ENCODE results near the gene F10. TPM values are rescaled to one million over a fixed set of nuclear protein-coding genes. Genes with fewer than 3 reads are reported as not detected.

F10 gene
- total RNA-seq, 2 experiments from 2014 or later = not detected

GRCh38 chr13:113148940-113149503 lies 26.4 kb downstream of the F10 start:
- H3K4me1 Mint-ChIP-seq = peaks cover 12% of the 10 kb centered on the region
- H3K4me3 Mint-ChIP-seq = no peak overlapping the region
- no peak overlapping the region for H3K27ac Mint-ChIP-seq
- H3K9me3 Mint-ChIP-seq = no peaks in the 10 kb centered on the region
- H3K36me3 Mint-ChIP-seq = peaks cover 3% of the 10 kb centered on the region
- DNase-seq (no peak), ATAC-seq (ENCODE audit: low read depth) (no peak)
- peaks cover 24% of the 10 kb centered on the region for H3K27me3 Mint-ChIP-seq
- POLR2A ChIA-PET = no interaction called here

DNA sequence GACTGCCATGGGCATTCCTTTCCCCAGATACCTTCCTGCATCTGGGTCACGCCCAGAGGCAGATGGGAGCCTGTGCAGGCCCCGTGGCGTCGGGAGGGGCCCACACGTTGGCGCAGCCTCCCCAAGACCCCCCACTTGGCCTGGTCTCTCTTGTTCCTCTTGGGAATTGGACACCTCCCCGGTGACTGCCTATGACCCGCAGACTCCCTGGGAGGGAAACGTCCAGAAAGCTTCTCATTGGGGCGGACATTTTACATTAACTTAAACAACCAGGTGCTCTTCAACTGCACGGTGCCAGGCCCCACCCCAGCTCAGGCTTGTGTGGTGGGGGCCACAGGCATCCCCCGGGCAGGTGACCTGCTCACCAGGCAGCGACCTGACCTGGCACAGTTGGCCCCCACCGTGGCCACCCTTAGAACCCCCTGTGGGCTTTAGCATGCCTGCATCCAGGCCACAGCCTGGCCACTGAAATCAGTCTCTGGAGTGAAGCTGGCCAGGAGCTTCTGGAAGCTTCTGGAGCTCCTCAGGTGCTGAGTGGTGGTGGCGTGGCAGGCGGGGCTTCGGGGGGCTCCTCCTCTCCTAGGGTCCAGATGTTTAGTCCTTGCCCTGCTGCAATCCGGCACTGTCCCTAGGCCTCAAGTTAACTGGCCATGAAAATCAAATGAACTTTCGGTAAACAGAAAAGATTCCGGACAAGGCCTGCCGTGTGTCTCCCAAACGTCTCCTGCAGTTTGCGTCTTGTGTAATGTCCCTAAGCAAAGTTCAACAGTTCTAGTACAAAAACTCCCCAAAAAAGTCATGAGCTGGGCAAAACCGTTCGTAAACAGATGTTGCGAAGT lies 27.3 kb downstream of the F10 start:
- no peak overlapping the region for H3K27ac Mint-ChIP-seq
- peaks cover 3% of the 10 kb centered on the region for H3K36me3 Mint-ChIP-seq
- H3K4me3 Mint-ChIP-seq = no peak overlapping the region
- peaks cover 25% of the 10 kb centered on the region for H3K27me3 Mint-ChIP-seq
- H3K9me3 Mint-ChIP-seq = no peaks in the 10 kb centered on the region
- POLR2A ChIA-PET = no interaction called here
- ATAC-seq (ENCODE audit: low read depth) = no peak
- peaks cover 14% of the 10 kb centered on the region for H3K4me1 Mint-ChIP-seq
- DNase-seq = no peak

DNA sequence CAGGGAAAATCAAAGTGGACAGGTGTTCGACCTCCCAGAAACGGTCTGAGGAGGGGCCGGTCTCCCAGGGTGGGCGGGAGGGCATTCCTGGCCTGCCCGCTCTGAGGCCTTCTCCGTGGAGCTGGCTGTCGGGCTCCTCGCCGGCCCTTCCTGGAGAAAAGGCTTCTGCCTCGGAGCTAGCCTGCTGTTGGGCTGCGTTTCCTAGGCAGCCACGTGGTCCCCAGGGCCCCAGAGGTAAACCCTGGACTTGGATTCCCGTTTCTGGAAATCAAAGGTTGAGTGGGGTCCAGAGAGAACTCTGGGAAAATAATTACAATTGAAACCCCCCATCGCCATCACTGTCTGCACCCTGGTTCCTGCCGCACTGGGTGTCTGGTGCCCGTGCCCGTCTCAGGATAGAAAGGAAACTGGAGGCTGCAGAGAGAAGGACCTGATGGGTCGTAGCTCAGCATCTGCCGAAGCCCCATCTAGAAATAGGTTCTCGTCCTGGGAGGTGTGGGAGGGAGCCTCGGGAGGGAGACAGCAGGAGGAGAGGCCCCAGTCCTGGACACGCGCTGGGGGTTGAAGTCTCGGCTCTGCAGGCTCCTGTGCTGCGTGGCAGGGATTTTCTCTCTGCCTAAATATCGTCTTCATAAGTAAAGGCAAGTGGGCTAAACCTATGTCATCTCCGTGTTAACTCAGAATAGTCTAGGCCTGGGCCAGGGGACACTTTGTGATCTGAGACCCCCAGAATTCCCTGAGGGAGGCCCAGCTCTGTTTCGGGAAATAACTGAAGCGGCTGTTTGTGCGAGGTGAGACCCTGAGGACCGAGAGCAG lies 28.2 kb downstream of the F10 start:
- DNase-seq = no peak
- Mint-ChIP-seq H3K36me3 (peaks cover 7% of the 10 kb centered on the region), H3K27ac (no peak overlapping the region), H3K4me1 (peaks cover 15% of the 10 kb centered on the region), H3K4me3 (no peak overlapping the region), H3K9me3 (peaks cover 6% of the 10 kb centered on the region), H3K27me3 (peaks cover 26% of the 10 kb centered on the region)
- ATAC-seq (ENCODE audit: low read depth) = no peak
- POLR2A ChIA-PET = no interaction called here

- DNase-seq = no peak
- ATAC-seq (ENCODE audit: low read depth) = no peak
- peaks cover 8% of the 10 kb centered on the region for H3K36me3 Mint-ChIP-seq
- no peak overlapping the region for H3K27ac Mint-ChIP-seq
- H3K4me3 Mint-ChIP-seq = peak overlapping the region; percentile 82
- peaks cover 28% of the 10 kb centered on the region for H3K27me3 Mint-ChIP-seq
- peaks cover 11% of the 10 kb centered on the region for H3K9me3 Mint-ChIP-seq
- H3K4me1 Mint-ChIP-seq = peaks cover 16% of the 10 kb centered on the region
- POLR2A ChIA-PET = no interaction called here
These were observed 29.4 kb downstream of the F10 start for GRCh38 chr13:113151745-113152690.

GRCh38 chr13:113152691-113152983 lies 30.0 kb downstream of the F10 start:
- POLR2A ChIA-PET = interaction anchor here (1.0 kb wide), 1 partner anchor 57 kb away, joined by 3 read pairs; the partner anchor contains the start of gene CUL4A
- DNase-seq = no peak
- Mint-ChIP-seq H3K27ac (peak overlapping the region; percentile 51), H3K4me1 (peaks cover 21% of the 10 kb centered on the region), H3K36me3 (peaks cover 13% of the 10 kb centered on the region), H3K27me3 (peaks cover 33% of the 10 kb centered on the region), H3K4me3 (peak overlapping the region; percentile 82), H3K9me3 (peaks cover 15% of the 10 kb centered on the region)
- ATAC-seq (ENCODE audit: low read depth) = no peak

GRCh38 chr13:113152984-113153809 lies 30.6 kb downstream of the F10 start:
- Mint-ChIP-seq H3K27me3 (peaks cover 33% of the 10 kb centered on the region), H3K27ac (peak overlapping the region; percentile 51), H3K4me1 (peaks cover 21% of the 10 kb centered on the region), H3K36me3 (peaks cover 13% of the 10 kb centered on the region), H3K4me3 (peak overlapping the region; percentile 82), H3K9me3 (peaks cover 15% of the 10 kb centered on the region)
- peak; percentile 48 for DNase-seq
- peak; percentile 25 for ATAC-seq (ENCODE audit: low read depth)
- POLR2A ChIA-PET = interaction anchor here (1.0 kb wide), 1 partner anchor 57 kb away, joined by 3 read pairs; the partner anchor contains the start of gene CUL4A

DNA sequence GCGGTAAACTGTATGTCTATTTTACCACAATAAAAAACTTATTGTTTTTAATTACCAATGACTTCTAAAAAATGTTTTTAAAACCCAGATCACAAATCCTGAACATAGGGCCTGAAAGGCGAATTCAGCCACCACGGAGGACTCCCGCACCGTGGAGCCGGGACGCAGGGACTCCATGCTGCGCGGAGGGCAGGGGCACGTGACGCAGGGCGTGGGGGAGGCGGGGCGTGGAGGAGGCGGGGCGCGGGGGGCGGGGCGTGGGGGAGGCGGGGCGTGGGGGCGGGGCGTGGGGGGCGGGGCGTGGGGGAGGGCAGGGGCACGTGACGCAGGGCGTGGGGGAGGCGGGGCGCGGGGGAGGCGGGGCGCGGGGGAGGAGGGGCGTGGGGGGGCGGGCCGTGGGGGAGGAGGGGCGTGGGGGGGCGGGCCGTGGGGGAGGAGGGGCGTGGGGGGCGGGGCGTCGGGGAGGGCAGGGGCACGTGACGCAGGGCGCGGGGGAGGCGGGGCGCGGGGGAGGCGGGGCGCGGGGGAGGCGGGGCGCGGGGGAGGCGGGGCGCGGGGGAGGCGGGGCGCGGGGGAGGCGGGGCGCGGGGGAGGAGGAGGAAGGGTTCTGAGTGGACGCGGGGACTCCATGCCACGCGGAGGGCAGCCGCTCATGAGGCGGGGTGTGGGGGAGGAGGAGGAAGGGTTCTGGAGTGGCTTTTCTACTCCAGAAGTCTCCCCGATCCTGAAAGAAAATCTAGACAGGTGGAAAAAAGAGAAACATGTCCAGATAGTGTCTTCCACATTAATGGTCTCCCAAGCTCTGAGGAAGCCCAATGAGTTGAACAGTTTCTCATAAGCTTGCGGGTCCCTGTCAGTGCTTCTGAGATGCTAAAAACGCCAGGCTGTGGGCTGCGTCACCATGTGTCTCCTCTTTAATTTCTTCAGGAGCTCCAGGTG lies 31.5 kb downstream of the F10 start:
- H3K27me3 Mint-ChIP-seq = peaks cover 33% of the 10 kb centered on the region
- peak overlapping the region; percentile 71 for H3K4me3 Mint-ChIP-seq
- peaks cover 13% of the 10 kb centered on the region for H3K36me3 Mint-ChIP-seq
- H3K4me1 Mint-ChIP-seq = peaks cover 21% of the 10 kb centered on the region
- peak; percentile 79 for ATAC-seq (ENCODE audit: low read depth)
- peaks cover 15% of the 10 kb centered on the region for H3K9me3 Mint-ChIP-seq
- peak; percentile 67 for DNase-seq
- POLR2A ChIA-PET = interaction anchor here (0.8 to 1.1 kb wide), 3 partner anchors 54 to 56 kb away, joined by 3 to 4 read pairs (median 3); partner anchors contain the start of genes CUL4A and PCID2
- H3K27ac Mint-ChIP-seq = no peak overlapping the region

- POLR2A ChIA-PET = interaction anchor here (0.8 to 1.1 kb wide), 2 partner anchors 53 to 55 kb away, joined by 3 to 4 read pairs; partner anchors contain the start of genes CUL4A and PCID2
These were observed 32.6 kb downstream of the F10 start for GRCh38 chr13:113155201-113155600.

GRCh38 chr13:113155982-113156655 lies 33.5 kb downstream of the F10 start:
- DNase-seq (no peak), ATAC-seq (ENCODE audit: low read depth) (no peak)
- peaks cover 15% of the 10 kb centered on the region for H3K9me3 Mint-ChIP-seq
- peaks cover 13% of the 10 kb centered on the region for H3K36me3 Mint-ChIP-seq
- H3K4me1 Mint-ChIP-seq = peaks cover 28% of the 10 kb centered on the region
- H3K27me3 Mint-ChIP-seq = peaks cover 28% of the 10 kb centered on the region
- H3K4me3 Mint-ChIP-seq = no peak overlapping the region
- POLR2A ChIA-PET = no interaction called here
- H3K27ac Mint-ChIP-seq = no peak overlapping the region

More at GRCh38 chr13:113155201-113155600, 32.6 kb downstream of the F10 start:
- Mint-ChIP-seq H3K4me3 (no peak overlapping the region), H3K27me3 (peaks cover 32% of the 10 kb centered on the region), H3K9me3 (peaks cover 15% of the 10 kb centered on the region), H3K27ac (no peak overlapping the region), H3K36me3 (peaks cover 13% of the 10 kb centered on the region), H3K4me1 (peaks cover 24% of the 10 kb centered on the region)
- DNase-seq (no peak), ATAC-seq (ENCODE audit: low read depth) (no peak)

GRCh38 chr13:113157206-113157928 lies 34.8 kb downstream of the F10 start:
- Mint-ChIP-seq H3K27me3 (peaks cover 18% of the 10 kb centered on the region), H3K4me1 (peaks cover 29% of the 10 kb centered on the region), H3K9me3 (peaks cover 15% of the 10 kb centered on the region), H3K4me3 (no peak overlapping the region), H3K27ac (no peak overlapping the region), H3K36me3 (peaks cover 13% of the 10 kb centered on the region)
- no peak for DNase-seq
- no peak for ATAC-seq (ENCODE audit: low read depth)
- POLR2A ChIA-PET = no interaction called here

All from activated naive CD8-positive, alpha-beta T cell treated with anti-CD3 and anti-CD28 coated beads, Interleukin-2, amount 10 ng/mL, durations not matched to agents 7 days and 5 days (primary cell).